NT2/D1 (cell line): Measurements from ENCODE around the gene NR3C2.

ENCODE experiments used
- YY1 ChIP-seq: IDR thresholded peaks from 2 replicates; pipeline ENCODE4 v1.6.1; 2011; ENCODE audit not compliant: insufficient read length, insufficient read depth
- ZNF274 ChIP-seq: IDR thresholded peaks from 2 replicates; pipeline ENCODE4 v1.6.1; 2011; ENCODE audit warnings: mild to moderate bottlenecking, low read depth, low read length

GRCh38 chr4:148477276-148477675, 35.1 kb upstream of the NR3C2 start:
- TF ChIP-seq YY1 (no peak), ZNF274 (no peak)
